Measurements from ENCODE around the gene FBXW4. TPM values are rescaled to one million over a fixed set of nuclear protein-coding genes. Genes with fewer than 3 reads are reported as not detected.

FBXW4 gene
- total and polyA plus RNA-seq, 9 of the 15 experiments (the other 6 are each of a cell fraction or from before 2014, with no cell fraction given) = 1.0 to 10.6 (median 5.4) TPM

DNA sequence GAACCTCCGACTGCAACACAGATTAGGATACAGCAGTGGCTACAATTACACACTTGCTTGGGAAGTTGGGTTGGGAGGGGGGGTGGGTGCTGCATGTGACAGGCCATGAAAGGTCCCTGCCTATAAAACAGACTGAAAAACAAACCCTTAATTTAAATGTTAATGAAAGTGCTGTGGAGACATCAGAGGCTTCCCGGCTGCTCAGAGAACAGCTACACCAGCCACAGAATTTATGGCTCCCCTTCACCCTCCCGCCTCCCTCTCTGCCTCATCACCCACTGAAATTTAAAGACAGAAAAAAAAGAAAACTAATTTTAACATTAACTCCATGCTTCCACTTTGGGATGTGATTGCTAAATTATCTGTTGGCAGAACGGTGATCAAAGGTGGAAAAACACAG, 34.7 kb downstream of the FBXW4 start:
- H2AFZ ChIP-seq (ENCODE audit: low read depth, low read length) = no peak overlapping the region
- H3K4me1 ChIP-seq (replicated peaks in 1 of 2; ENCODE audit: control insufficient read depth in 2 of 2, insufficient read depth in 2 of 2, low read length in 2 of 2) = no peaks in the 10 kb centered on the region
- no peaks in the 10 kb centered on the region for H3K9me1 ChIP-seq (ENCODE audit: control insufficient read depth, insufficient read depth, low read length)
- no peaks in the 10 kb centered on the region for H4K20me1 ChIP-seq (replicated peaks; ENCODE audit: control insufficient read depth, insufficient read depth, low read length)
- no peaks in the 10 kb centered on the region for H3K9me3 ChIP-seq (replicated peaks; ENCODE audit: control insufficient read depth, insufficient read depth, low read depth, low read length)
- H3K36me3 ChIP-seq (ENCODE audit: control insufficient read depth, insufficient read depth, low read length) = no peaks in the 10 kb centered on the region
- no peak for FAIRE-seq
- ATAC-seq = no peak
- H3K9ac ChIP-seq (ENCODE audit: insufficient read depth in 1 of 2, low read depth in 2 of 2, low read length in 2 of 2) = no peak overlapping the region
- no peak overlapping the region for H3K4me2 ChIP-seq (ENCODE audit: insufficient read depth, low read length)
- no peak overlapping the region for H3K4me3 ChIP-seq
- TF ChIP-seq CCAR2 (IDR thresholded peaks at IDR 0.05; ENCODE audit: low read depth, low read length) (no peak), THAP7 (CRISPR knock-in tag; IDR thresholded peaks at IDR 0.05) (no peak), U2AF1 (optimal IDR thresholded peaks at IDR 0.05; ENCODE audit: low read depth, low read length) (no peak)
- no TSS peak for BruUV-seq (replicated peaks)
- WGBS (ENCODE audit: insufficient coverage, low coverage, missing lambda C conversion rate) = 49% methylated on average over 4 of the region's 4 CpGs
- DNase-seq (ENCODE audit: extremely low read depth in 1 of 4, low spot score in 3 of 4) = no peak
- no peaks in the 10 kb centered on the region for H3K27me3 ChIP-seq (ENCODE audit: control insufficient read depth in 2 of 2, insufficient read depth in 2 of 2, low read length in 2 of 2)
- ChIA-PET CTCF (ENCODE audit: low intra/inter-chr PET ratio) (no interaction called here), POLR2A (interaction anchor here (0.5 kb wide), 1 partner anchor 99 kb away, joined by 3 read pairs; no protein-coding TSS in a partner anchor)
- H3K79me2 ChIP-seq (ENCODE audit: control insufficient read depth, insufficient read depth, low read length) = no peaks in the 10 kb centered on the region
- in situ Hi-C loops (cut with MboI) = no loop called here
- no peak overlapping the region for H3K27ac ChIP-seq (ENCODE audit: extremely low read depth, low read depth, low read length)
- intact Hi-C loops (cut with micrococcal nuclease) = no loop called here

DNA sequence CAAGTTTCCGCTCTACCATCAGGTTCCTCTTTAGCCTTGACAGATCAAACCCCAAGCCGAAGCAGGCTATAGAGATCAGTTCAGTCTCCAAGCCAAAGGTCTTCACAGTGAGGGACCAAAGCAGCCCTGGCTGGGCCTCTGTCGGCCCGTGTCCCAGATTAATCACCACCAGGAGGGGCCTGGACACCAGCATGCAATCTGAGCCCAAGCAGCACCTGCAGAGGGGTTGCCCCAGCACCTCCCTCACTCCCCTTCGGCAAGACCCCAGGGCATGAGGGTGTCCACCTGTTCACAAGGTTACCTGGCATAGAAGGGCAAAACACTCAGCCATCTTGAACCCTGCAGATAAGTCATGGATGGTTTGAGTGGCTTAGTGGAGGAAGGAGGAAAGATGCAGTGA, 36.0 kb downstream of the FBXW4 start:
- in situ Hi-C loops (cut with MboI) = no loop called here
- intact Hi-C loops (cut with micrococcal nuclease) = no loop called here
- no peaks in the 10 kb centered on the region for H3K9me3 ChIP-seq (replicated peaks; ENCODE audit: control insufficient read depth, insufficient read depth, low read depth, low read length)
- no peak overlapping the region for H3K9ac ChIP-seq (ENCODE audit: insufficient read depth in 1 of 2, low read depth in 2 of 2, low read length in 2 of 2)
- WGBS (ENCODE audit: insufficient coverage, low coverage, missing lambda C conversion rate) = 54% methylated on average over 4 of the region's 5 CpGs
- no peaks in the 10 kb centered on the region for H3K79me2 ChIP-seq (ENCODE audit: control insufficient read depth, insufficient read depth, low read length)
- ATAC-seq (no peak), DNase-seq (ENCODE audit: extremely low read depth in 1 of 4, low spot score in 3 of 4) (no peak), FAIRE-seq (no peak)
- no peak overlapping the region for H3K27ac ChIP-seq (ENCODE audit: extremely low read depth, low read depth, low read length)
- H3K36me3 ChIP-seq (ENCODE audit: control insufficient read depth, insufficient read depth, low read length) = no peaks in the 10 kb centered on the region
- ChIA-PET CTCF (ENCODE audit: low intra/inter-chr PET ratio) (no interaction called here), POLR2A (interaction anchor here (0.5 kb wide), 1 partner anchor 45 kb away, joined by 3 read pairs; no protein-coding TSS in a partner anchor)
- no peak overlapping the region for H3K4me3 ChIP-seq
- H3K4me2 ChIP-seq (ENCODE audit: insufficient read depth, low read length) = no peak overlapping the region
- H3K4me1 ChIP-seq (replicated peaks in 1 of 2; ENCODE audit: control insufficient read depth in 2 of 2, insufficient read depth in 2 of 2, low read length in 2 of 2) = no peaks in the 10 kb centered on the region
- no TSS peak for BruUV-seq (replicated peaks)
- H3K9me1 ChIP-seq (ENCODE audit: control insufficient read depth, insufficient read depth, low read length) = no peaks in the 10 kb centered on the region
- no peaks in the 10 kb centered on the region for H3K27me3 ChIP-seq (ENCODE audit: control insufficient read depth in 2 of 2, insufficient read depth in 2 of 2, low read length in 2 of 2)
- no peak overlapping the region for H2AFZ ChIP-seq (ENCODE audit: low read depth, low read length)
- no peaks in the 10 kb centered on the region for H4K20me1 ChIP-seq (replicated peaks; ENCODE audit: control insufficient read depth, insufficient read depth, low read length)
- no peak for TF ChIP-seq CHD1 (IDR thresholded peaks at IDR 0.05; ENCODE audit: low read length)
- no peak for TF ChIP-seq LEF1 (IDR thresholded peaks at IDR 0.05)
- no peak for TF ChIP-seq STAT6 (CRISPR knock-in tag; IDR thresholded peaks at IDR 0.05)
- TF ChIP-seq NONO (IDR thresholded peaks at IDR 0.05; ENCODE audit: low read depth in 2 of 2, low read length in 1 of 2) = no peak
- no peak for TF ChIP-seq PRPF4 (IDR thresholded peaks at IDR 0.05; ENCODE audit: insufficient read depth, low read depth, low read length, poor library complexity, severe bottlenecking)
- TF ChIP-seq RBM14 (IDR thresholded peaks at IDR 0.05; ENCODE audit: borderline replicate concordance, insufficient read depth, low read depth, low read length) = no peak
- no peak for TF ChIP-seq ZNF280A (IDR thresholded peaks at IDR 0.05; ENCODE audit: low read depth, partially characterized antibody)

All from K562 (cell line).